Posterior cingulate gyrus (tissue), 11 donors: ENCODE data around the gene SFI1.
"Not testable (repeated sequence)": the region's sequence is repeated elsewhere in the genome, so short reads cannot be mapped to it uniquely, and the experiment has no call there.

Experiments used
- DNase-seq, 10 donors: peaks; one replicate each; pipeline versions ENCODE4 v3.0.0 to v3.0.0-alpha.2; 2020 to 2021; ENCODE audit warnings: mixed read lengths in 3 of 10
- intact Hi-C: fragments of 100-400 bp; cut with DNase I; formaldehyde crosslinking; loops from one replicate; pipeline ENCODE4 v1.15.1; 2023

Gene SFI1

GRCh38 chr22:31489632-31490495 lies 6.5 kb upstream of the SFI1 start, which contains the start of gene EIF4ENIF1:
Gene EIF4ENIF1, minus strand, starts transcription at chr22:31489842. Its CDS starts 1,124 bp downstream, at chr22:31488718.
- intact Hi-C loops, result loop anchor here (5.0 to 10.0 kb wide), 4 partner anchors 85 to 262 kb away; partner anchors contain the start of genes DEPDC5, PATZ1 and PRR14L
- DNase-seq, result peak; percentile 82 to 98 (median 86)

- intact Hi-C loops, result loop anchor here (5.0 to 10.0 kb wide), 3 partner anchors 144 to 262 kb away; partner anchors contain the start of genes DEPDC5, PATZ1 and PRR14L
- peak in 7 of 10 donors; percentile 17 to 83 (median 38) for DNase-seq
Observed at GRCh38 chr22:31490496-31490925, 5.8 kb upstream of the SFI1 start.

- no peak for DNase-seq
- intact Hi-C loops, result loop anchor here (5.0 to 10.0 kb wide), 3 partner anchors 143 to 261 kb away; partner anchors contain the start of genes DEPDC5, PATZ1 and PRR14L
Observed at GRCh38 chr22:31491218-31491962, 4.9 kb upstream of the SFI1 start.

DNA sequence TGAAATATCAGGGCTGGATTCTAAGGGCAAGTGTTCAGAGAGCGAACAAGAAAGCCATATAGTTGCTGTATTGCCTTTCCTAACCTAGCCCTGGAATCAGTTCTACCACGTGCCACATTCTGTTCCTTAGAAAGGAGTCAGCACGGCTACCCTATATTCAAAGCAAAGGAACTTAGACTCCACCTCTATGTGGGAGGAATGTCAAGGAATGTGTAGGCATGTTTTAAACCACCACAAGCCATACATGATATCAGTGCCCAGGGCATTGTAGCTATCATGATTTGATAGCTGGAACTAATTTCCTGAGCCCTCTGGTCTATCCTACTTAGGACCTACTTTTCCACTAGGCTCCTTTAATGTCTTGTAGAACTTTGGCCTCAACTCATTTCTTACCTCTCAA lies 4.2 kb upstream of the SFI1 start:
- intact Hi-C loops, result loop anchor here (5.0 to 10.0 kb wide), 3 partner anchors 143 to 260 kb away; partner anchors contain the start of genes DEPDC5, PATZ1 and PRR14L
- no peak for DNase-seq

- intact Hi-C loops, result loop anchor here (5.0 to 10.0 kb wide), 3 partner anchors 141 to 259 kb away; partner anchors contain the start of genes DEPDC5, PATZ1 and PRR14L
- not testable (repeated sequence) for DNase-seq
Observed at GRCh38 chr22:31493355-31493754, 3.0 kb upstream of the SFI1 start.

GRCh38 chr22:31495343-31495742 lies 993 bp upstream of the SFI1 start:
- intact Hi-C loops, result loop anchor here (10.0 kb wide), 2 partner anchors 139 to 151 kb away; partner anchors contain the start of gene PATZ1
- DNase-seq, result no peak

DNA sequence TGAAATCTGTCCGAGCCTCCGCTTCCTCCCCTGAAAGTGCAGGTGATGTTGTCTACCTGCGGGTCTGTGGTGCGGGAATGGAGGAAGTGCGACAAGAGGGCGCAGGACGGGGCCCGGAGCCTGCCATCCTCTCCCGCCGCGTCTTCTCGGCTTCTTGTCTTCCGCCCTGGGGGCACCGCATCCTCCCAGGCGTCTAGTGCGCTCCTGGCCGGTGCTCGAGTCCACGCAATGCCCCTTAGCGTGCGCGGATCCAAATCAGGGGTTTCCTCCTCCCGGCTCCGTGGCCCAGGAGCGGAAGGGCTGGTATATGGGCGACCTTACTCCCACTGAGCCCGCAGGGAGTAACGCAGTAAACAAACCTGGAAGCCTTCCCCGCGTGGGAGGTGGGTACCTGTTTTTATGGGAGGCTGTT lies 405 bp downstream of the SFI1 start:
- peak in 3 of 10 donors; percentile 17 to 48 (median 17) for DNase-seq
- intact Hi-C loops, result loop anchor here (10.0 kb wide), 2 partner anchors 138 to 152 kb away; partner anchors contain the start of gene PATZ1

GRCh38 chr22:31497148-31497938 lies 1.0 kb downstream of the SFI1 start:
- intact Hi-C loops, result loop anchor here (10.0 kb wide), 2 partner anchors 137 to 153 kb away; partner anchors contain the start of gene PATZ1

DNA sequence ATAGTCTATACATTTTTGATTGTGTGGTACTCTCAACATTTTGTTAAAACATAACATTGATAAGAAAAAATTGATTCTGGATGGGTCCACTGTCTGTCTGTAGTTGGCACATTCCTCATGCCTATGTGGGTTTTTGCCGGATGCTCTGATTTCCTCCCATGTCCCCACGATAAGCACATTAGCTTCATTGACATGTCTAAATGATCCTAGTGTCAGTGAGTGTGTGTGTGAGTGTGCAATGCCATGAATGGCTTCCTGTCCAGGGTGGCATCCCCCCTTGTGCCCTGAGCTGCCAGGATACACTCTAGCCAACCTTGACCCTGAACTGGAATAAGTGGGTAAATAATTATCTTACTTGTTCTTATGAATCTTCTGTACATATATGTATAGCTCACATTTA lies 5.4 kb downstream of the SFI1 start:
- no peak for DNase-seq
- intact Hi-C loops, result no loop called here

More at GRCh38 chr22:31497148-31497938, 1.0 kb downstream of the SFI1 start:
- no peak for DNase-seq

- intact Hi-C loops, result no loop called here
- peak in 2 of 10 donors; percentile 32 for DNase-seq
Observed at GRCh38 chr22:31503211-31503964, 7.1 kb downstream of the SFI1 start.

DNA sequence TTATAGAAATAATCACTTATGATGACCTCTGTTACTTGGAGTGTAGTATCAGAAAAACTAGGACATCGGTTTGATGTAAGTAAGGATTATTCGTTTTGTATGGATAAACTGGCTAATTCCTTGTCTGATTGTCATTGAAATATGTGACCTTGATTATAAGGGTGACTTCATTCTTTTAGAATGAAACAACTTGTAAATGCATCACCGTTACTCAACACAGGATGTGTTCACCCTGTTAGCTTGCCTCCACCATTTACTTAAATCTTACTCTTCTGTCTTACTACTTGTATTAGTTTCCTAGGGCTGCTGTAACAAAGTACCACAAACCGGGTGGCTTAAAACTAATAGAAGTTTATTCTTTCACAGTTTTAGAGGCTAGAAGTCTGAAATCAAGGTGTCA lies 7.9 kb downstream of the SFI1 start:
- DNase-seq, result no peak
- intact Hi-C loops, result no loop called here

DNA sequence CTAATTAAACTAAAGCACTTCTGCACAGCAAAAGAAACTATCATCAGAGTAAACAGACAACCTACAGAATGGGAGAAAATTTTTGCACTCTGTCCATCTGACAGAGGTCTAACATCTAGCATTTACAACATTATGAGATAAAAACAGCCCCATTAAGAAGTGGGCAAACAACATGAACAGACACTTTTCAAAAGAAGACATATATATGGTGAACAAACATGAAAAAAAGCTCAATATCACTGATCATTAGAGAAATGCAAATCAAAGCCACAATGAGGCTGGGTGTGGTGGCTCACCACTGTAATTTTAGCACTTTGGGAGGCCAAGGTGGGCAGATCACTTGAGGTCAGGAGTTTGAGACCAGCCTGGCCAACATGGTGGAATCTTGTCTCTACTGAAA lies 11.2 kb downstream of the SFI1 start:
- intact Hi-C loops, result not testable (repeated sequence)

GRCh38 chr22:31508536-31508935 lies 12.2 kb downstream of the SFI1 start:
- DNase-seq, result no peak
- intact Hi-C loops, result no loop called here

More for the DNA sequence above, 11.2 kb downstream of the SFI1 start:
- DNase-seq, result not testable (repeated sequence)

- intact Hi-C loops, result no loop called here
- DNase-seq, result no peak
Observed at GRCh38 chr22:31509061-31509762, 12.9 kb downstream of the SFI1 start.

GRCh38 chr22:31520051-31520450 lies 23.7 kb downstream of the SFI1 start:
- DNase-seq, result no peak
- intact Hi-C loops, result no loop called here

DNA sequence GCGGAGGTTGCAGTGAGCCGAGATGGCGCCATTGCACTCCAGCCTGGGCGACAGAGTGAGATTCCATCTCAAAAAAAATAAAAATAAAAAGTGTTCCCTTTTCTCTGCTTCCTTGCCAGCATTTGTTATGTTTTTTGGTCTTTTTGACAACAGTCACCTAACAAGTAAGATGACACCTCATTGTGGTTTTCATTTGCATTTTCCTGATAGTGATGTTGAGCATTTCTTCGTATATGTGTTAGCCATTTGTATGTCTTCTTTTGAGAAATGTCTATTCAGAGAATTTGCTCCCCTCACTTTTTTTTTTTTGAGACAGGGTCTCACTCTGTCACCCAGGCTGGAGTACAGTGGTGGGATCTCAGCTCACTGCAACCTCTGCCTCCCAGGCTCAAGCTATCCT lies 27.8 kb downstream of the SFI1 start:
- intact Hi-C loops, DNase-seq: not testable (repeated sequence)

GRCh38 chr22:31526270-31526669 lies 29.9 kb downstream of the SFI1 start:
- intact Hi-C loops, result no loop called here
- no peak for DNase-seq

DNA sequence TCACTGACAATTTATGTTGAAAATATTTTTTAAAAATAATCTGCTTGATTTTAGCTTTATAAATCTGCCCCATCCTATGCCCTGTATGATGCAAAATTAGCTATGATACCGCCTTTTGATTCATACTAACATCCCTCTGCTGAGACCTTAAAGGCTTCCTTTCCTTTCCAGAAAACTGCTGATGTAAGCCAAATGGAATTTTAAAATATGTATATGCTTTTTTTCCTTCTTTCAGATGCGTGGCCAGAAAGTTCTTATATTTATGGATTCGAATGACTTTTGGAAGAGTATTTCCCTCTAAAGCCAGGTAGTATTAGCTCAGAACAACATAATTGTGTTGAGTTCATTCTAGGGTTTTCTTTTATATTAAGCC lies 34.5 kb downstream of the SFI1 start:
- no peak for DNase-seq
- intact Hi-C loops, result no loop called here
